HUES48 (cell line): ENCODE results near the gene OPRD1.
"Not testable (repeated sequence)": the region's sequence is repeated elsewhere in the genome, so short reads cannot be mapped to it uniquely, and the experiment has no call there.

ENCODE experiments used
- H3K27ac ChIP-seq: one replicate; pipeline ENCODE4 v1.7.0; 2013; ENCODE audit warnings: low read depth, low read length, inconsistent platforms
- H3K27me3 ChIP-seq: 2 replicates; pipeline ENCODE4 v1.6.1; 2013; ENCODE audit warnings: mild to moderate bottlenecking, low read length; ENCODE audit not compliant: control insufficient read depth, insufficient read depth
- H3K36me3 ChIP-seq: 2 replicates; pipeline ENCODE4 v1.6.1; 2013; ENCODE audit warnings: low read length; ENCODE audit not compliant: control insufficient read depth, insufficient read depth
- H3K4me1 ChIP-seq: 2 replicates; pipeline ENCODE4 v1.6.1; 2013; ENCODE audit warnings: mild to moderate bottlenecking, low read length; ENCODE audit not compliant: control insufficient read depth, insufficient read depth
- H3K4me3 ChIP-seq: 2 replicates; pipeline ENCODE4 v1.5.1; 2013; ENCODE audit warnings: mild to moderate bottlenecking, low read depth, low read length
- H3K9ac ChIP-seq: 2 replicates; pipeline ENCODE4 v1.6.1; 2013; ENCODE audit warnings: mild to moderate bottlenecking, low read depth, low read length, moderate library complexity
- H3K9me3 ChIP-seq: 2 replicates; pipeline ENCODE4 v1.6.1; 2013; ENCODE audit warnings: low read length; ENCODE audit not compliant: control insufficient read depth, insufficient read depth

The OPRD1 gene

GRCh38 chr1:28848416-28848815, 36.4 kb downstream of the OPRD1 start:
- Histone ChIP-seq H3K27me3 (no peaks in the 10 kb centered on the region), H3K36me3 (no peaks in the 10 kb centered on the region), H3K9me3 (no peaks in the 10 kb centered on the region), H3K27ac (no peak overlapping the region), H3K4me3 (no peak overlapping the region), H3K9ac (no peak overlapping the region), H3K4me1 (no peaks in the 10 kb centered on the region; the same call in 1 of the 2 replicates)

GRCh38 chr1:28853093-28853742, 41.2 kb downstream of the OPRD1 start:
- Histone ChIP-seq H3K9me3 (no peaks in the 10 kb centered on the region), H3K36me3 (no peaks in the 10 kb centered on the region), H3K27me3 (no peaks in the 10 kb centered on the region), H3K4me1 (no peaks in the 10 kb centered on the region; the same call in 1 of the 2 replicates), H3K9ac (no peak overlapping the region), H3K27ac (no peak overlapping the region), H3K4me3 (no peak overlapping the region)

GRCh38 chr1:28854406-28854805, 42.4 kb downstream of the OPRD1 start:
- not testable (repeated sequence) for H3K27me3 ChIP-seq, H3K4me3 ChIP-seq, H3K4me1 ChIP-seq, H3K27ac ChIP-seq, H3K36me3 ChIP-seq, H3K9ac ChIP-seq, H3K9me3 ChIP-seq

- Histone ChIP-seq H3K36me3 (no peaks in the 10 kb centered on the region), H3K27me3 (no peaks in the 10 kb centered on the region), H3K27ac (no peak overlapping the region), H3K4me3 (no peak overlapping the region), H3K9me3 (no peaks in the 10 kb centered on the region), H3K4me1 (no peaks in the 10 kb centered on the region; the same call in 1 of the 2 replicates), H3K9ac (no peak overlapping the region)
These were observed 43.1 kb downstream of the OPRD1 start for GRCh38 chr1:28855046-28855445.

- Histone ChIP-seq H3K9me3 (no peaks in the 10 kb centered on the region), H3K9ac (no peak overlapping the region), H3K4me3 (no peak overlapping the region), H3K4me1 (no peaks in the 10 kb centered on the region; the same call in 1 of the 2 replicates), H3K27me3 (no peaks in the 10 kb centered on the region), H3K36me3 (no peaks in the 10 kb centered on the region), H3K27ac (no peak overlapping the region)
These were observed 43.5 kb downstream of the OPRD1 start for GRCh38 chr1:28855469-28855951.

- no peak overlapping the region for H3K9ac ChIP-seq
- no peak overlapping the region for H3K4me3 ChIP-seq
- H3K27ac ChIP-seq = no peak overlapping the region
- H3K27me3 ChIP-seq = no peaks in the 10 kb centered on the region
- H3K9me3 ChIP-seq = no peaks in the 10 kb centered on the region
- H3K4me1 ChIP-seq = no peaks in the 10 kb centered on the region; the same call in 1 of the 2 replicates
- H3K36me3 ChIP-seq = no peaks in the 10 kb centered on the region
These were observed 44.0 kb downstream of the OPRD1 start for GRCh38 chr1:28855969-28856368.

- Histone ChIP-seq H3K27me3 (no peaks in the 10 kb centered on the region), H3K36me3 (no peaks in the 10 kb centered on the region), H3K4me3 (no peak overlapping the region), H3K9ac (no peak overlapping the region), H3K27ac (no peak overlapping the region), H3K9me3 (no peaks in the 10 kb centered on the region), H3K4me1 (peaks cover 5% of the 10 kb centered on the region; the same call in 1 of the 2 replicates)
These were observed 48.5 kb downstream of the OPRD1 start for GRCh38 chr1:28860332-28861073.

- H3K9me3 ChIP-seq = no peaks in the 10 kb centered on the region
These were observed 50.8 kb downstream of the OPRD1 start for GRCh38 chr1:28862571-28863403.

GRCh38 chr1:28864695-28865094, 52.7 kb downstream of the OPRD1 start:
- no peak overlapping the region for H3K4me3 ChIP-seq
- H3K9ac ChIP-seq = no peak overlapping the region
- no peak overlapping the region for H3K27ac ChIP-seq
- H3K4me1 ChIP-seq = peaks cover 5% of the 10 kb centered on the region; the same call in 1 of the 2 replicates
- H3K36me3 ChIP-seq = no peaks in the 10 kb centered on the region
- no peaks in the 10 kb centered on the region for H3K27me3 ChIP-seq
- H3K9me3 ChIP-seq = no peaks in the 10 kb centered on the region

More at GRCh38 chr1:28862571-28863403, 50.8 kb downstream of the OPRD1 start:
- no peaks in the 10 kb centered on the region for H3K36me3 ChIP-seq
- H3K4me1 ChIP-seq = peaks cover 5% of the 10 kb centered on the region; the same call in 1 of the 2 replicates
- no peak overlapping the region for H3K9ac ChIP-seq
- no peak overlapping the region for H3K27ac ChIP-seq
- H3K27me3 ChIP-seq = no peaks in the 10 kb centered on the region
- no peak overlapping the region for H3K4me3 ChIP-seq

GRCh38 chr1:28865997-28866650, 54.2 kb downstream of the OPRD1 start:
- Histone ChIP-seq H3K27me3 (no peaks in the 10 kb centered on the region), H3K9me3 (no peaks in the 10 kb centered on the region), H3K4me3 (no peak overlapping the region)

More at GRCh38 chr1:28865997-28866650, 54.2 kb downstream of the OPRD1 start:
- Histone ChIP-seq H3K9ac (no peak overlapping the region), H3K36me3 (no peaks in the 10 kb centered on the region), H3K27ac (no peak overlapping the region), H3K4me1 (peaks cover 5% of the 10 kb centered on the region; the same call in 1 of the 2 replicates)
